Pancreas (tissue), 10 donors: ENCODE results near the gene PHETA1. TPM values are rescaled to one million over a fixed set of nuclear protein-coding genes. Genes with fewer than 3 reads are reported as not detected.
"Not testable (repeated sequence)": the region's sequence is repeated elsewhere in the genome, so short reads cannot be mapped to it uniquely, and the experiment has no call there.

Experiments
- ATAC-seq, 4 donors: fragments of 200-7000 bp; cut with Tn5 transposase; one replicate each; pipeline versions ENCODE4 v1.8.0 to v1.9.1; 2020; ENCODE audit warnings: mild to moderate bottlenecking in 4 of 4, moderate library complexity in 4 of 4
- DNase-seq, 6 donors: peaks; one replicate each; pipeline ENCODE4 v3.0.0-alpha.2; 2020
- FAIRE-seq: peaks from 2 replicates; lab custom pipeline; 2012; peaks lifted over from hg19 to GRCh38; lab: Jason Lieb, UNC
- H3K27ac ChIP-seq, 4 donors: fragments of 200-600 bp; sonication (generic); 1 replicate in 3 of 4; 2 replicates in 1 of 4; pipeline versions ENCODE4 v1.5.0 to v1.8.0; 2020
- H3K27me3 ChIP-seq, 4 donors: fragments of 200-600 bp; one replicate each; pipeline ENCODE4 v1.8.0; 2021
- H3K36me3 ChIP-seq, 3 donors: fragments of 200-600 bp; sonication (generic) in 1 of 3; one replicate each; pipeline versions ENCODE4 v1.5.0 to v1.8.0; 2020 to 2021
- H3K4me1 ChIP-seq, 3 donors: fragments of 200-600 bp; one replicate each; pipeline ENCODE4 v1.8.0; 2021
- H3K4me3 ChIP-seq, 4 donors: fragments of 200-600 bp; sonication (generic) in 2 of 4; one replicate each; pipeline versions ENCODE4 v1.5.0 to v1.8.0; 2020 to 2021
- H3K9me3 ChIP-seq, 4 donors: fragments of 200-600 bp; one replicate each; pipeline ENCODE4 v1.8.0; 2021
- WGBS, 2 donors: extraction: QIAGEN DNeasy Blood & Tissue Kit; methylation state at CpG; one replicate each; pipeline ENCODE4 v1.1.7; 2013; 5-methylcytosine and 5-hydroxymethylcytosine counted together
- intact Hi-C, 3 donors: fragments of 100-400 bp; cut with DNase I; formaldehyde crosslinking; loops; one replicate each; pipeline versions ENCODE4 v1.11.1 to v1.14.2; 2022
- polyA plus RNA-seq, 2 donors: library from polyadenylated mRNA; stranded (reverse); fragments of 200-250 nt; gene quantifications; one replicate each; pipeline ENCODE4 v1.2.3, GENCODE V29; 2013
- total RNA-seq, 6 donors: library from RNA; stranded (reverse); fragmentation: NEBNext Ultra II Directional in 4 of 6; extraction: Animal tissue kit (Norgen Biotek cat#: 25700) in 4 of 6; gene quantifications; one replicate each; pipeline versions ENCODE4 v1.2.1 to v1.2.4, GENCODE V29; 2021 to 2023
- TF ChIP-seq, protein P1 (sequence below), 4 donors: fragments of 200-600 bp; sonication (generic) in 3 of 4; IDR thresholded peaks; one replicate each; pipeline versions ENCODE4 v1.5.0 to v1.8.0; 2021; ENCODE audit warnings: antibody characterized with exemption in 4 of 4
- donor health status: healthy with polysubstance abuse.
- donor health status: DM: no; HTN: no; CAD: no; lungs with moderate emphysema.
- donor health status: DM: no; HTN: no; CAD: no.
- donor health status: control.
- donor health status: control.
- donor health status: Bipolar disorder and iron deficiency.
- donor health status: DM: yes; HTN: yes; CAD: no.
- donor health status: DM: no; HTN: no; CAD: no.
- donor health status: DM: no; HTN: no; CAD: no.
- donor health status: DM: yes; HTN: yes; CAD: no.

Gene PHETA1
- total and polyA plus RNA-seq, 8 donors = 11.2 to 25.3 (median 18.6) TPM

DNA sequence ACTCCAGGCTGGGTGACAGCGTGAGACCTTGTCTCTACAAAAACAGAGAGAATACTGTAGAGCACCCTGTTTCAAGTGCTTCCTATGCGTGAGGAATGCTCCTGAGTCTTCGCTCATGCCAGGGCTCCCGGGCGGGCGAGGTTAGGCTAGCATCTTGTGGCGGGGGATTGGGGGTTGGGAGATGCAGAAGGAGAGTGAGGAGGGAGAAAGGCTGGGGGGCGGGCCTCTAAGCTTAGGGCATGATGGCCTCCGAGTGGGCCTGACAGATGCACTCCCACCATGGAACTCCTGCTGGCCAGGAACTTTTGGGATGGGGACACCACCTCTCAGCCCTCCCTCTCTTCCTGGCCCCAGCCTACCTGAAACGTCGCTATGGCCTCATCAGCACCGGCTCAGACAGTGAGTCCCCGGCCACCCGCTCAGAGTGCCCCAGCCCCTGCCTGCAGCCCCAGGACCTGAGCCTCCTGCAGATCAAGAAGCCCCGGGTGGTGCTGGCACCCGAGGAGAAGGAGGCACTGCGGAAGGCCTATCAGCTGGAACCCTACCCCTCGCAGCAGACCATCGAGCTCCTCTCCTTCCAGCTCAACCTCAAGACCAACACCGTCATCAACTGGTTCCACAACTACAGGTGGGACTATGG is 27.3 kb downstream of the PHETA1 start:
- intact Hi-C loops = no loop called here
- ATAC-seq = no peak
- WGBS, 2 donors = 91 to 92% methylated on average over 19 to 20 of the region's 20 CpGs

DNA sequence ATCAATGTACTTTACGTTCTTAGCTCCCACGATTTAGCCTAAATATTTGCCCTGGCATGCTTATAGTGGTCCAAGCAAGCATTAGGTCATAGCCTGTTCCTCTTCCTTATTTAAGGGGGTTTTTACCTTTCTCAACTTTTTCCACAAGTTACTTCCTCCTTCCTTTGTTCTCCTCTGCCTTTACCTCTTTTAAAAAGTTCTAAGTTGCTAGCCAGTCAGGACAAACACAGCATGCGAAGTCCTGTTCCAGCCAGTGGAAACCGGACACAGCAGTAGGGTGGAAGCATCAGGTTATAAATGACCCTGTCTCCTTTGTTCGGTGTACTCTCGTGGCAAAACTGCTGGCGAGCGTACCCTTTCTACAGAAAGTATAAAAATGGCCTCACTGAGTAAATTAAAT is 28.2 kb downstream of the PHETA1 start:
- H3K4me1 ChIP-seq, H3K4me3 ChIP-seq, H3K9me3 ChIP-seq, FAIRE-seq, H3K27ac ChIP-seq, DNase-seq, ATAC-seq, H3K27me3 ChIP-seq, H3K36me3 ChIP-seq, intact Hi-C loops: not testable (repeated sequence)
- WGBS, 2 donors = 77 to 84% methylated on average over 8 of the region's 8 CpGs

More for the DNA sequence above, 27.3 kb downstream of the PHETA1 start:
- Histone ChIP-seq H3K36me3 (no peaks in the 10 kb centered on the region), H3K27me3 (no peaks in the 10 kb centered on the region), H3K27ac (no peak overlapping the region), H3K4me3 (no peak overlapping the region), H3K4me1 (no peaks in the 10 kb centered on the region), H3K9me3 (no peaks in the 10 kb centered on the region)
- DNase-seq (peak in 1 of 6 donors; percentile 53), FAIRE-seq (no peak)
- TF ChIP-seq, protein P1, sequence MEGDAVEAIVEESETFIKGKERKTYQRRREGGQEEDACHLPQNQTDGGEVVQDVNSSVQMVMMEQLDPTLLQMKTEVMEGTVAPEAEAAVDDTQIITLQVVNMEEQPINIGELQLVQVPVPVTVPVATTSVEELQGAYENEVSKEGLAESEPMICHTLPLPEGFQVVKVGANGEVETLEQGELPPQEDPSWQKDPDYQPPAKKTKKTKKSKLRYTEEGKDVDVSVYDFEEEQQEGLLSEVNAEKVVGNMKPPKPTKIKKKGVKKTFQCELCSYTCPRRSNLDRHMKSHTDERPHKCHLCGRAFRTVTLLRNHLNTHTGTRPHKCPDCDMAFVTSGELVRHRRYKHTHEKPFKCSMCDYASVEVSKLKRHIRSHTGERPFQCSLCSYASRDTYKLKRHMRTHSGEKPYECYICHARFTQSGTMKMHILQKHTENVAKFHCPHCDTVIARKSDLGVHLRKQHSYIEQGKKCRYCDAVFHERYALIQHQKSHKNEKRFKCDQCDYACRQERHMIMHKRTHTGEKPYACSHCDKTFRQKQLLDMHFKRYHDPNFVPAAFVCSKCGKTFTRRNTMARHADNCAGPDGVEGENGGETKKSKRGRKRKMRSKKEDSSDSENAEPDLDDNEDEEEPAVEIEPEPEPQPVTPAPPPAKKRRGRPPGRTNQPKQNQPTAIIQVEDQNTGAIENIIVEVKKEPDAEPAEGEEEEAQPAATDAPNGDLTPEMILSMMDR (IDR thresholded peaks at IDR 0.05) = no peak

DNA sequence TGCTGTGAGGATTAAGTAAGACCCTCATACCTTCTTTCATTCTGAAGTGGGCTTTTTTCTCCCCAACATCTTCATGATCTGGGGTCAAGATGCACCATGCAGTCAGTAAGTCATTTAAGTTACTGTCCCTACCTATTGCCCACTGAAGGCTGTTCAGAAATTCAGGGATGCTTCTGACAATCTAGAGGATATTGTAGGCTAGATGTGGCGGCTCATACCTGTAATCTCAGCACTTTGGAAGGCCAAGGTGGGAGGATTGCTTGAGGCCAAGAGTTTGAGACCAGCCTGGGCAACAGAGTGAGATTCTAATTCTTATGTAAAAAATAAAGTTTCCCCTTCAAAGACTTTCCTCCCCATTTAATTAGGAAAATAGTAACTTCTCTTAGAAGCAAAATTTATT is 28.7 kb downstream of the PHETA1 start:
- intact Hi-C loops = no loop called here
- no peak for FAIRE-seq

DNA sequence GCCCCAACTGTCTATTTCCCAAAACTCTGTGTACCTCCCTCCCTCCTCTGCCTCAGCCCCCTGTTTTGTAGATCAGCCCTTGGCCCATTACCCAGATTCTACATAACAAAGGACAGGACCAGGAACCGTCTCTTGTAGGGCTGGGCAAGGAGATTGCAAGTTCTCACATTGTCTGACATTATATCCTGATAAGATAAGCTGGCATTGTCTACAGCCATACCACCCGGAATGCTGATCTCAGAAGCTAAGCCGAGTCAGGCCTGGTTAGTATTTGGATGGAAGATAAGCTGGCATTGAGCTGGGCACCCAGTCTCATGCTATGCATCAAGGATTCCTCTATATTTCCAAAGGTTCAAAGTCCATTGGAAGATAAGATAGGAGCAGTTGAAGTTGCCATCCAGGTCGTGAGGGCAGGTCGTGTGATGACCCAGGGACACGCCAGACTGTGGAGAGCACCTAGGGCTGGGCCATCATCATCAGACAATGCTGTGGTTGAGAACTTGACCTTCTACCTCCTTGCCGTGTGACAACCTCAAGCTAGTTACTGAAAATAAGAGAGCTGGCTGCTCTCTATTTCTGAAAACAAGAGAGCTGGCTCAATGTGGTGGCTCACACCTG is 29.5 kb downstream of the PHETA1 start:
- 43 to 53% methylated on average over 7 of the region's 7 CpGs for WGBS, 2 donors
- intact Hi-C loops = no loop called here
- TF ChIP-seq, protein P1 (IDR thresholded peaks at IDR 0.05) = no peak
- H3K9me3 ChIP-seq = no peaks in the 10 kb centered on the region
- peak in 1 of 6 donors; percentile 2 for DNase-seq
- no peaks in the 10 kb centered on the region for H3K4me1 ChIP-seq
- ATAC-seq = no peak
- H3K36me3 ChIP-seq = no peaks in the 10 kb centered on the region
- H3K27me3 ChIP-seq = no peaks in the 10 kb centered on the region
- H3K4me3 ChIP-seq = no peak overlapping the region
- H3K27ac ChIP-seq = no peak overlapping the region
- no peak for FAIRE-seq

More for the DNA sequence above, 28.7 kb downstream of the PHETA1 start:
- Histone ChIP-seq H3K27ac (no peak overlapping the region), H3K36me3 (no peaks in the 10 kb centered on the region), H3K9me3 (no peaks in the 10 kb centered on the region), H3K27me3 (no peaks in the 10 kb centered on the region), H3K4me3 (no peak overlapping the region), H3K4me1 (no peaks in the 10 kb centered on the region)
- no peak for ATAC-seq
- 92 to 93% methylated on average over 1 of the region's 1 CpG for WGBS, 2 donors
- TF ChIP-seq, protein P1 (IDR thresholded peaks at IDR 0.05) = no peak
- DNase-seq = no peak

DNA sequence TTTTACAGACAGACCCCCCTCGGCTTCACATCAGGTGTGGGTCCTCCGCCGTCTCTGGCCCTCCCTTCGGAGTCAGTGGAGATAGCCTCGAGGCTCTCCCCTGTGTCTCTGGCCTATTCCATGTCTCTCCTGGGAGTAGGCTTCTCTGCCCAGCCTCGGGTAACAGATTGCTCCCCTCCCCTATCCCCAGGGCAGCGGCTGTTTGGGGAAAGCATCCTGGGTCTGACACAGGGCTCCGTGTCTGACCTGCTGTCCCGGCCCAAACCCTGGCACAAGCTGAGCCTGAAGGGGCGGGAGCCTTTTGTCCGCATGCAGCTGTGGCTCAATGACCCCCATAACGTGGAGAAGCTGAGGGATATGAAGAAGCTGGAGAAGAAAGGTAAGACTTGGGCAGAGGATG is 30.8 kb downstream of the PHETA1 start:
- no peaks in the 10 kb centered on the region for H3K4me1 ChIP-seq
- no peak for ATAC-seq
- no peak for FAIRE-seq
- H3K27ac ChIP-seq = no peak overlapping the region
- H3K4me3 ChIP-seq = no peak overlapping the region
- TF ChIP-seq, protein P1 (IDR thresholded peaks at IDR 0.05) = no peak
- peak in 1 of 6 donors; percentile 31 for DNase-seq
- H3K27me3 ChIP-seq = no peaks in the 10 kb centered on the region
- no peaks in the 10 kb centered on the region for H3K36me3 ChIP-seq
- no peaks in the 10 kb centered on the region for H3K9me3 ChIP-seq
- intact Hi-C loops = no loop called here
- WGBS, 2 donors = 81 to 87% methylated on average over 12 of the region's 12 CpGs
